GM19025 (cell line): ENCODE data around the gene ABCC3.

Source experiments
- ATAC-seq: cut with Tn5 transposase; IDR thresholded peaks from one replicate; pipeline ENCODE4 v1.9.1; 2021; ENCODE audit warnings: mild to moderate bottlenecking, low read depth, moderate library complexity; ENCODE audit not compliant: unreplicated experiment

ABCC3 gene

GRCh38 chr17:50641357-50641756, 6.7 kb downstream of the ABCC3 start:
- ATAC-seq: no peak

- no peak for ATAC-seq
Measured at GRCh38 chr17:50642071-50642721, 7.5 kb downstream of the ABCC3 start.

- no peak for ATAC-seq
Measured at GRCh38 chr17:50642722-50643656, 8.3 kb downstream of the ABCC3 start.

GRCh38 chr17:50645748-50646682, 11.3 kb downstream of the ABCC3 start:
- no peak for ATAC-seq

- ATAC-seq: no peak
Measured at GRCh38 chr17:50647187-50647586, 12.5 kb downstream of the ABCC3 start.

GRCh38 chr17:50649042-50649908, 14.6 kb downstream of the ABCC3 start:
- ATAC-seq: no peak

GRCh38 chr17:50651661-50652060, 17.0 kb downstream of the ABCC3 start:
- no peak for ATAC-seq

GRCh38 chr17:50653738-50654137, 19.1 kb downstream of the ABCC3 start:
- no peak for ATAC-seq

GRCh38 chr17:50656509-50656908, 21.8 kb downstream of the ABCC3 start:
- ATAC-seq: no peak

- no peak for ATAC-seq
Measured at GRCh38 chr17:50657054-50657453, 22.4 kb downstream of the ABCC3 start.

- ATAC-seq: no peak
Measured at GRCh38 chr17:50657627-50658026, 22.9 kb downstream of the ABCC3 start.

- no peak for ATAC-seq
Measured at GRCh38 chr17:50658616-50659015, 23.9 kb downstream of the ABCC3 start.

GRCh38 chr17:50659179-50659578, 24.5 kb downstream of the ABCC3 start:
- ATAC-seq: no peak

- no peak for ATAC-seq
Measured at GRCh38 chr17:50660042-50660886, 25.6 kb downstream of the ABCC3 start.

- no peak for ATAC-seq
Measured at GRCh38 chr17:50660887-50661345, 26.2 kb downstream of the ABCC3 start.

- ATAC-seq: no peak
Measured at GRCh38 chr17:50661348-50661747, 26.7 kb downstream of the ABCC3 start.

- ATAC-seq: no peak
Measured at GRCh38 chr17:50661795-50662391, 27.2 kb downstream of the ABCC3 start.

- no peak for ATAC-seq
Measured at GRCh38 chr17:50662632-50663225, 28.0 kb downstream of the ABCC3 start.
